GM19193 (cell line): ENCODE results near the gene MAP3K8.

Source experiments
- POLR2A ChIP-seq: IDR thresholded peaks from 4 replicates; pipeline ENCODE4 v1.6.1; 2011; ENCODE audit not compliant: insufficient read depth, insufficient read length; ENCODE audit errors: extremely low read depth

MAP3K8 gene

DNA sequence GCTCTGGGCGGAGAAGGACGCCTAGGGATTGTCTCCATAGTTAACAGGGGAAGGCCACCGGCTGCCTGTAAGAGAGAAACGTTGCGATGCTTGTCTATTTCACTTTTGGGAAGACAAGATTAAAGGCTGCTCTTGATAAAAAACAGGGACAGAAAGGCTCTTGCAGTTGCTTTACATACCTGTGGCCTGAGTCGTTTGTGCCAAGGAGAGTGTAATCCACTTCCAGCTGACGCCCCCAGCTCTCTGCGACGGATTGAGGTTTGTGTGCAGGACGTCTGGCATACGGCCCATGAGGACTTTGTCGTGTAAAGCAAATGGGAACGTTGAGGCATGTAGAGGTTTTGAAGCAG lies 1.1 kb downstream of the MAP3K8 start:
- TF ChIP-seq POLR2A = no peak

DNA sequence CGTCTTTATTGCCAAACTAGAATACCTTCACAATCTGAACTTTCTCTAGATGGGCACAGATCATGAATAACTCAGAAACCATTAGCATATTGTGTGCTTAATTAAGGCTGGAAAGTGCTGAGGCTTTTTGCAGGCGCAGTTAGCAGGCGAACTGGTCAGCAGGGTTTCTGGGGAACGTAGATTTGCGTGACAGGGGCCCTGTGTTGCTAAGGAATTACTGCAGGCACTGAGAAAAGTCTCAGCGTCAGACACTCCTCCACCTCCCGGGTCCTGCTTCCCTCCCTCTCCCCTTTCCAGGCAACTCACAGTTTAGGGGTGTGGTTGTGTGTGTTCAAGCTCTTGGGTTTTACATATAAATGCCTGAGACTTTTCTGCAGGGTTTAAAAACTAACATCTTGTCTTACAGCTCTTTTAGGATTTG lies 2.2 kb downstream of the MAP3K8 start:
- TF ChIP-seq POLR2A = no peak

- no peak for TF ChIP-seq POLR2A
Observed at GRCh38 chr10:30436671-30437030, 2.7 kb downstream of the MAP3K8 start.

DNA sequence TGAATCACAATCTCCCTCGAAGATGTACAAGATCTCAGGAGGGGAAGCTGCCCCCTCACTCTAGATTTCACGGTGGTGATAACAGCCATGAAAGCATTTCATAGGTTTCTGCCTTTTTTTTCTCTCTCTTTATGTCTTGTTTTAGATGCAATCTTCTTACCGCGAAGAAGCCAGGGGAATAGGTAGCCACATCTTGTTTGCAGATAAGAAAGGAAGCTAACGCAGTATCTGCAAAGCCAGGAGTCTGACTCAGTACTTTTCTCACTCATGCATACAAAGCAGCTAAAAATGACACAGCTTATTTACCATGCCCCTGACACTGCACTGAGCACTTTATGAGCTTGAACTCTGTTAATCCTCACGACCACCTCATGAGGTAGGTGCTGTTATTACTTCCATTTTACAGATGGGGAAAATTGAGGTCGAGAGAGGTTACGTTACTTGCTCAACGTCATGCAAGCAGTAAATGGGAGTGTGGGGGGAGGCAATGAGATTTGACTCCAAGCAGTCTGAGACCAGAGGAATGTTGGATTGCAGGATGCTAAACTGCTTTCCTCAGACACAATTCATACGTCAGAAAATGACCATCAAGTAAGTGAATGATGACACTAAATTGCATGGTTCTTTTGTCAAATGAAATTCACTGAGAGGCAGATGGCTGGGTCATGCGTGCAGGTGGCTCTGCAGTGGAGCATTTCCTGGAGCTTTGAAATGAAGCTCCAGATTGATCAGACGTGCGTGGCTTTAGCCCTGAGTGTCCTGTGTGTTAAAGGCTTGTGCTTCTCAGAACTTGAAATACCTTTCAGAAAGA lies 3.3 kb downstream of the MAP3K8 start:
- TF ChIP-seq POLR2A = no peak

GRCh38 chr10:30438021-30438850 lies 4.3 kb downstream of the MAP3K8 start:
- TF ChIP-seq POLR2A = no peak

DNA sequence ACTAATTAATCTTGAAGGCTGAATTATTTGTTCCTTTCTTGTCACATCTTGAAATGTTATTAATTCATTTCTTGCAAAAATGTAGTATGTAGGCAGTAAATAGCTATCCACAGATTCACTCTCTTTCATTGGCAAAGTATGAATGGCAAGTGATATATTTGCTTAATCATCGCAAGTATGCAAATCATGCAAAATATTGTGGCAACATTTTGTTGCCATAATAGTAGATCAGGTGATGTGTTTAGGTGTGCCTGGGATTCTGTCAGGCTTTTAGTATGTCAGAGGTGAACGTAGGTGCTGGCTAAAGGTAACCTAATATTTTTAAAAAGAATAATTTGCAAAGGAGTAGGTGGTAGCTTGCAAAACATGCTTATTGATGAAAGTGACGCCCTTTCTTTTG lies 5.9 kb downstream of the MAP3K8 start:
- no peak for TF ChIP-seq POLR2A

GRCh38 chr10:30442019-30442606 lies 8.1 kb downstream of the MAP3K8 start:
- no peak for TF ChIP-seq POLR2A

GRCh38 chr10:30443049-30443448 lies 9.1 kb downstream of the MAP3K8 start:
- no peak for TF ChIP-seq POLR2A

GRCh38 chr10:30445711-30446110 lies 11.7 kb downstream of the MAP3K8 start:
- TF ChIP-seq POLR2A = no peak

- no peak for TF ChIP-seq POLR2A
Observed at GRCh38 chr10:30447125-30447799, 13.3 kb downstream of the MAP3K8 start.

DNA sequence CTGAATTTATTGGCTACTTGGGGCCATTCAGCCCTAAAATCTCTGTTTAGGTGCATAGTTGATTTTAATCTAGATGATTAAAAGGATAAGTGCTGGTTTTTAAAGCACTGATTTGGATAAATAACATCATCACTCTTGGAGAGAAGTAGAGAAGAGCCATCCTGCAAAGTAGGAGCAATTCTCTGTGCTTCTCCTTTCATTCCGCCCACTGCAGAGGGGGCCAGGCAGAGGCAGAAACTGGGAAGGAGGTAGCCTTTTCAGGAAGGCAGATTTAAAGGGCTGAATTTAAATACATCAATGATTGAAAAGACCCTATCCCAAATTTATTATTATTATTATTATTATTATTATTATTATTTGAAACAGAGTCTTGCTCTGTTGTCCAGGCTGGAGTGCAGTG lies 14.1 kb downstream of the MAP3K8 start:
- no peak for TF ChIP-seq POLR2A

- TF ChIP-seq POLR2A = no peak
Observed at GRCh38 chr10:30453764-30454527, 20.0 kb downstream of the MAP3K8 start.

GRCh38 chr10:30454744-30455510 lies 20.9 kb downstream of the MAP3K8 start:
- no peak for TF ChIP-seq POLR2A

GRCh38 chr10:30455816-30456215 lies 21.8 kb downstream of the MAP3K8 start:
- TF ChIP-seq POLR2A = no peak

DNA sequence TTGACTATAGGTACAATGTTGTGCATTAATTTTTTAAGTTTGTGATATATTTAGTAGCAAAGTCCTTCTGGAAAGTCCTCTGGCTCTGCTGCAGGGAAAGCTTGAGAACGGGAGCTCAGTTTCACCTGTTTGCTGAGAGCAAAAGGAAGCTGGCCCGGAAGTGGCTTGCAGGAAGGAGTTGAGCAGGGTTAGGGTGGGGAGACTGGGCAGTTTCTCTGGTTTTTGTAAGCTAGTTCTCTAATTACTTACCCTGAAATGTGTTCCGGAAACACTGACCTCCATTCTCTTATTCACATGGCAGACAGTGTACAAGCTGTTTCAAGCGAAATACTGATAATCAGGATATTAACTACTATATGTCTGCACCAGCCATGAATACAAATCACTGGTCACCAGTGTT lies 22.3 kb downstream of the MAP3K8 start:
- no peak for TF ChIP-seq POLR2A

DNA sequence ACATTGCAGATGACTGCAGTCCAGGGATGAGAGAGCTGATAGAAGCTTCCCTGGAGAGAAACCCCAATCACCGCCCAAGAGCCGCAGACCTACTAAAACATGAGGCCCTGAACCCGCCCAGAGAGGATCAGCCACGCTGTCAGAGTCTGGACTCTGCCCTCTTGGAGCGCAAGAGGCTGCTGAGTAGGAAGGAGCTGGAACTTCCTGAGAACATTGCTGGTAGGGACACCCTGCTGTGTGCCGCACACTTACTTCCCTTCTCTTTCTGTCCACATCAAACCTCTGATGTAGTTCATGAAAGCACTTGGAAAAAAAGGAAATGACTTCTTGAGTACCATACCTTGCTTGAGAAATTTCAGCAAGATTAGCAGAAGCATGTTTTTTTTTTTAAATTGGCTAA lies 25.3 kb downstream of the MAP3K8 start:
- TF ChIP-seq POLR2A = no peak
